GM20431 (cell line): Measurements from ENCODE around the gene RSU1.

Source experiments
- in situ Hi-C: fragments of 300-500 bp; cut with MseI, MboI; formaldehyde crosslinking; loops from one replicate; pipeline ENCODE4 v1.15.0; 2020; ENCODE audit warnings: low sequenced_read_pairs; ENCODE audit not compliant: unreplicated experiment

RSU1 gene

DNA sequence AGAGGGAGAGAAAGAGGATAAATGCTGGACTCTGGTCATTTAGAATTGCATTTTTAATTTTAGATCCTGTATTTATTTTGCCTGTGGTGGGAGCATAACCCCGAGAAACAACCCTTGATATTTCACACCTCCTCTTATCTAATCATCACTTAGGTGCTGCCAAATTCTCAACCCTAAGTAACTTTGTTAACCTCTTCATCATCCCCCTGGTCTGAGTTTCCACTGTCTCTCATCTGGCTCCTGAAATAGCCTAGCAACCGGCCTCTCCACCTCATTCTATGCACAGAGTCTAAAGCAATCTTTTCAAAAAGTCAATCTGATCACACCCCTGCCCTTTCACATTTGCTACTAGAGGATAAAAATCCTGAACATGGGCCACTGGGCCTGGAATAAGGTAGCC, 177.1 kb downstream of the RSU1 start:
- in situ Hi-C loops: no loop called here

DNA sequence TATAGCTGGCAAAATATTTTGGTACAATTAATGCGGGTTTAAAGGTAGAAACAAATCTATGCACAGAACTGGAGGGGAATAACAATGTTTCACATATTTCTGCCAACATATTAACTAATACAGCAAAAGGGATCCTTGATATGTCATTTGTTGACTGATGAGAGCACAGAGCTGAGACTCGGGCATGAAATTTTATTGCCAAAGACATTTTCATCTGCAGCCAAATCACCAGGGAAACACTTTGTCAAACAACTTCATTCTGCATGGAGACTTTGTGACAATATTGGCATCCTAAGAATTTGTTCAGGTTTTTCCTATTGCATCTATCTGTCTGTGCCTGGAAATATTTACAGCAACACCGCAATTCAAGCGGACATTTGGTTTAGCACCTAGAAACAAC, 177.8 kb downstream of the RSU1 start:
- in situ Hi-C loops: no loop called here

DNA sequence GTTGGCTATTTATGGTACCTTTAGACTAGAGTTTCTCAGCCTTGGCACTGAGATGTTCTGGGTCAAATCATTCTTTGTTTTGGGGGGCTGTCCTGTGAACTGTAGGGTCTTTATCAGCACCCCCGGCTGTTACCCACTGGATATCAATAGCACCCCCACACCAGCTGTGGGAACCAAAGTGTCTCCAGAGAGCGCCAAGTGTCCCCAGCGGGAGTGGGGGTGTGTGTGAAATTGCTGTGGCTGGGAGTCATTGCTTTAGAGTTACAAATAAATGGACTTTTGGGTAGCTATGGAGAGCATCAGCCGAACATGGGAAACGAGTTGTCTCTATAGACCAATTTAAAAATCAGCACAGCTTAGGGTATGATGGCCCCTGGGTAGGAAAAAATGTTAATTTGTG, 184.2 kb downstream of the RSU1 start:
- in situ Hi-C loops: no loop called here

DNA sequence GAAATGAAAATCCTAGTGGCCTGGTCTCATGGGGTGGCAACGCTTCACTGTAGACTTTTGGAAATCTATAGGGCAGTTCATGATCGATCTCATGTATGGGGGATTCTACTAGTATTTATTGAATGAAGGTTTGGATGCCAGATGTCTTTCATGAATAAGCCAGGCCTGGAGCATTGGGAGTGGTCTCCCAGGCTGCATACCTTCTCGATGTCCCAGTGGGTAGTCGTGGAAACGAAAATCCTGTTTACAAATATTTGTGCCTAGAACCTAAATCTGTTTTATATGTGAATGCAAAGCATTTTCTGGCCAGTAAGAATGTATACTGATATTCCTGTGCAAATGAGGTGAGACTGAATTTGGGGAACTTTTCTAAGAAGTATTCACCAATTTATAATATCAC, 190.5 kb downstream of the RSU1 start:
- in situ Hi-C loops: no loop called here

DNA sequence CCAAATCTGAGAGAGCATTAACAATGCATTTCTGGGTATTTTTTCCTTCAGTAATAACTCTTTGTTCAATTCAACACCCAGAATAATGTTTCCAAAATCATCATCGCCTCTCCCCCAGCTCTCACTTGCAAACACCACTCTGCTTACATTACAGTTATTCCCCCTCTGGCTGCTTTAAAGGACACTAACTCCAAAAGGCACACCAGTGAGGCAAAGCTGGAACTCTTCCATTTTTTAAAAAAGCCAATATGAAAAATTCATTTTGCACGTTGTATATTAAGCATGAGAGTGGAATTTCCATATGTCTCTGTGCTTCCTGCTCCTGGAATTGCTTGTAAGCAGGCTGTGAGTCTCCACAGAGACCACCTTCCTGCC, 204.3 kb downstream of the RSU1 start:
- in situ Hi-C loops: no loop called here

DNA sequence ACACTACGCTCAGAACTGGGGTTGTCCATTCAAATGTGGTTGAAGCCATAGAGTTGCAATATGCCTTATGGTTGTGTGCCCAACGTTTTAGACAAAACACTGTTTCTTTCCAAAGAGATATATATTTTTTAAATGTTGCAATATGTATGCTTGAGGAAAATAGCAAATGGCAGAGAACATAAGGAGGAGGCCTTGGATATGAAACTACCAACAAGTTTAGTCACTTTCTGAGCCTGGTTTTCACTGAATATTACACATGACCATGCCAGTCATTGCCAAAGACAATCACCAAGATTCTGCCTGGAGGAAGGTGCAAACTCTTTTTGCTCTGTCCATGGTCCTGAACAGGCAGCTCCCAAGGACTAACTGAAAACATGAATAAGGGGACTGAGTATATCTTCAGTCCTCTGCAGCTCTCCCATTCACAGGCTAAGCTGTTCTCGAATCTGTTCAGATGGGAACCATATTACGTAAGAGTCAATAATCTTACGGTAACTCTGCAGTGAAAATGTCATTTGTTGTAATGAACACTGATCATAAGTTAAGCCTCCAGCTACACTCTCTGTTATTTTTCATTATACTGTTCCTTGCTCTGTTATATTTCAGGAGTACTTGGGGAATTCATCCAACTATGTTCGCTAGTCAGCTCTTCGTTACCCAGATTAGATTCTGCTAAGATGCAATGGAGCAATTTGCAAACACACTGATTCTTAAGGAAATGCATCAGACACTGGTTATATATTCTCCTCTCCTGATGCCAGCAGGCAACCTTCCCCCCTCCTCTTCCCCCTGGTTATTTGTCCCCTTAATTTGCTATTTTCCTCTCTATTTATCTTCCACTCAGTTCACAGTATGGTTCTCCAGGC, 204.9 kb downstream of the RSU1 start:
- in situ Hi-C loops: no loop called here

DNA sequence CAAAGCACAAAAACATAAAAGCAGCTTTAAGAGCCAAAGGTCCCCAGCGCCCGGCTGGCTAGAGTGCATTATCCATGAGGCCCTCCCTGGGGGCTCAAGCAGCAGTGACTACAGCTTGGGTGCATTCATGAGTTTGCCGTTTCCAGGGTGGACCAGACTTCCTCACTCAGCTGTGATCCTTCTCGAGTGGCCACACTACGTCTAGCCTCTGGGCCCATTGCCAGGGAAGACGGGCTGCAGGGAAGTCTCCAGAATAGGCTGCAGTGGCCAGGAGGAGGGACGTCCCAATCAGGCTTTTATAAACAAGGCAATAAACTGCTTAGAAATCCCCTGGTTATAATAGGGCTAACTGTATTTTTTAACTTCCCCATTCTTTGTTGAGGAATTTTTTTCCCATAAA, 206.2 kb downstream of the RSU1 start:
- in situ Hi-C loops: no loop called here

DNA sequence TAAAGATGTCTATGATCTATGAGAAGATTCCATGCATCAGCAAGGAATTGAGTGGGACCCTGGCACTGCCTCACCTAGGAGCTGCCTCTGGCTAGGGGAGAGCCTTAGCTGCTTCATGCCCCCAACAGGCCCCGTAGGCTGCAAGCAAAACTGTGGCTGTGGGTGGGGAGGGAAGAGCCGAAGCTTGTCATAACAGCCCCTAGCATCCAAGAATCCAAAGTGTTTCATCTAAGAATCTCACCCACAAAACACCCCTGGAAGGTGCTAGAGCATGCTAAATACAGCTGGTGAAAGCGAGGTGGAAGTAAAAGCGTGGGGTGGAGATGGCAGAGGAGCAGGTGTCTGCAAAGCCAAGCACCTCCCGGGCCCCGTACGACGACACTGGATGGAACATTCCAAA, 208.0 kb downstream of the RSU1 start:
- in situ Hi-C loops: no loop called here

DNA sequence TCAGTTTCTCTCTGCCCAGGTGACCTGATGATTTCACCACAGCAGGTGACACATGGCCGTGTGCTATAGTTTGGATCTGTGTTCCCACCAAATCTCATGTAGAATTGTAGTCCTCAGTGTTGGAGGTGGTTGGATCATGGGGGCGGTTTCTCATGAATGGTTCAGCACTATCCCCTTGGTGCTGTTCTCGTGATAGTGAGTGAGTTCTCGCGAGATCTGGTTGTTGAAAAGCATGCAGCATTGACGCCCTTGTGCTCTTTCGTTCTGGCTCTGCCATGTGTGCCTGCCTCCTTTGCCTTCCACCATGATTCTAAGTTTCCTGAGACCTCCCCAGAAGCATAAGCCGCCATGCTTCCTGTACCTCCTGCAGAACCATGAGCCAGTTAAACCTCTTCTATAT, 210.3 kb downstream of the RSU1 start:
- in situ Hi-C loops: no loop called here

DNA sequence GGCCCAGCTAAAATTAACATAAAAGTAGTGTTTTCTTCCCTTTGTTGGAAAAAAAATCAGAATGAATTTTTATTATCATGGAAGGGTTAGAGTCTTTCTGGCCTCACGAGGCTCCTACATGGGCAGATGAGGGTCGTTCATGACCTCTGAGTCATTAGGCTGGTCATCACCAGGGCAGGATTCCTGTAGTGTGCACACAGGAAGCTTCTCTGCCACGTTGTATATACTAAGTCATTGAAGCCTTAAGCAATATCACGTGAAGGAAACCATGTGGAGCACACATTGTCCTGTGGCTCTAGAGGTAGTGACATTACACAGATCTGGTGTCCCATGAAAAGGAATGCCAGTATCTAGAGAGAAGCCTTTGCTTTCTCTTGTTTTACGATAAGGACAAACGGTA, 210.8 kb downstream of the RSU1 start:
- in situ Hi-C loops: no loop called here

DNA sequence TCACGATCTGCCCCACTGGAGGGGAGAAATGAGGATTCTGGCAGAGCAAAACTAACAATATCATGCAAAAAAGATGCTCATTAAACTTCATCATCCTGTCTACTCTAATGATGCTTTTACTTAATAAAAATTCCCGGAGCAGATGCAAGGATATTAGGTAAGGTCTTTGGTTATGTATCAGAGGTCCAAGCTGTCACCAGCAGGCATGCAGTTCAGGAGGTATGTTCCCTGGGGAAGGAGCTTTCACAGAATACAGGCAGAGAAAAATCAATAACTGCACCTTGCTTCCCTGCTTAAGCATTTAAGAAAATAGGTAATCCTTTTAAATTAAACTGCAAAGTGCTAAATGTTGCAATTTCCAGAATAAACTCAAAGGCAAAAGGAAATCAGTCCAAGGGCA, 213.9 kb downstream of the RSU1 start:
- in situ Hi-C loops: no loop called here

DNA sequence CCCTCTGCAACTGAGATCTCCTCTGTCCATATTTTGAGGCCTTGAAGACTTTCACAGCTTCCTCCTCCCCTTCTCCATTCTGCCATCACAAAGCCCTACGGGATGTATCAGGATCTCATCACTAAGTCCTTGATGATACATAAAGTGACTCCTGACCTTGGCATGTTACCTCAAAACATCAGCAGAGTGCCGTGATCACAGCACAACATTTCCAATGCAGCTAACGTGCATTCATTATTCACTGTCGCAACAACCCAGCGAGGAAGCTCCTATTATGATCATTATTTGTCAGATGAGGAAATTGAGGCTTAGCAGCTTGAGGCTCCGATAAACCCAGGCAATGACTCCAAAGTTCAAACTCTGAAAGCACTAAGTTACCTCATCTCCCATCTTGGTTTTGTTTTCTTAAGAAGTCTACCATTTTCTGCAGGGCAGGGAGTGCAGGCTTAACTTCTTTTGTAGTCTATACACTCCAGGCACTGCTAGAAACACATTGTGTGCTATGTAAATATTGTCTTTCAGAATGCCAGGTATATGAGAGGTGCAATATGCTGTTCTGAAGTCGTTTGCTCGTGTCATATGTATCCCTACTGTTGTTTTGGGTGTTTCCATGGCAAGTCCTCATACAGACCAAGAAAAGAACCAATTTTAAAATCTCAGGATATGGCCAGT, 215.0 kb downstream of the RSU1 start:
- in situ Hi-C loops: no loop called here

DNA sequence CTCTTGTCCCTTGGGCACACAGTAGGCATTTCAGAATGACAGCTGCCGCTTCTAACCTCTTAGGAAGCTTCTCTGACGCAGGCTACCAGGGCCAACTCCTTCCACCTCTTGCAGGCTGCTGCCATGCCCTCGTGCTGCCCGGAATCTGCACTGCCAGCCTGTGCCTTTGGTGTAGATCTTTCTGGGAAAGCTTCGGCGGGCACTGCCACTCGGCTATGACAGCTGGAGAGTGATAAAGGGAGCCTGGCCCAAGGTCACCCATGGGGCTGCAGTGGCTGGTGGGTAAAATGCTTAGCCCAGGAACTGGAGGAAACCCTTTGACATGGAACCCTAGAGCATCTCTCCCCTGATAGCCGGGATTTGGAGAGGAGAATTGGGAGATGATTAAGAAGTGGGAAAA, 217.6 kb downstream of the RSU1 start:
- in situ Hi-C loops: no loop called here

DNA sequence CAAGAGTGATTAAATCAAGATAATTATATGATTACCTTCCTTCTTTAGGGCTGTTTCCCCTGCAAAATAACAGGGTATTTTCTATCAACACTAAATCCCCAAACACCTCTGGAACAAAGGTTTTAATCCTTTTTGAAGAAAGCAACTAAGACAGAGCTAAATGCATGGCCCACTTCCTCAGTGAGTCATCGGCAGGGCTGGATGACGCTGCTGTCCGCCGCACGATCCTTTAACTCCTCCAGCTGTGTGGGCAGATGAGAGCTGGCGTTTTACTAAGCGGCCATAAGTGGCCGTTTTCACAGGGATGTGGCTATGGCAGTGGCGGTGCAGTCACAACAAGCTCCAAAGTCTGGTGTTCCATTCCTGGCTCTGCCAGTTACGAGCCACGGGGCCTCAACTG, 219.6 kb downstream of the RSU1 start:
- in situ Hi-C loops: no loop called here

DNA sequence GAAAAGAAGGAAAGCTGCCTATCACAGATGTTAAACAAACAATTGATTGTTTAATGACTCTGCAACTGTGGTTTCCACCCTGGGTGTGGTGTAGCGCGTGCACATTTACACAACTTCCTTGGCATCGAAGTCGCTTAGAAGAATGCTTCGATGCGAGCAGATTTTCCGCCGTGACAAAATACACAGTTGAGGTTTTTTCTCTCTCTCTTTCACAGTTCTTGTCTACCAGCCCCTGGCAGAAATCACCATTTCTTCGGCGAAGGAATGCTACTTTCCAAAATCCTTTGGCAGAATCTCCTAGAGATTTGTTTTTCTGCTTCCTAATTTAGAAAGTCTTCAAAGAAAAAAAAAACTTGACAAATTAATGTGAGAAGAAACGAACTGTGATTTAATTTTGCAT, 224.8 kb downstream of the RSU1 start:
- in situ Hi-C loops: no loop called here

DNA sequence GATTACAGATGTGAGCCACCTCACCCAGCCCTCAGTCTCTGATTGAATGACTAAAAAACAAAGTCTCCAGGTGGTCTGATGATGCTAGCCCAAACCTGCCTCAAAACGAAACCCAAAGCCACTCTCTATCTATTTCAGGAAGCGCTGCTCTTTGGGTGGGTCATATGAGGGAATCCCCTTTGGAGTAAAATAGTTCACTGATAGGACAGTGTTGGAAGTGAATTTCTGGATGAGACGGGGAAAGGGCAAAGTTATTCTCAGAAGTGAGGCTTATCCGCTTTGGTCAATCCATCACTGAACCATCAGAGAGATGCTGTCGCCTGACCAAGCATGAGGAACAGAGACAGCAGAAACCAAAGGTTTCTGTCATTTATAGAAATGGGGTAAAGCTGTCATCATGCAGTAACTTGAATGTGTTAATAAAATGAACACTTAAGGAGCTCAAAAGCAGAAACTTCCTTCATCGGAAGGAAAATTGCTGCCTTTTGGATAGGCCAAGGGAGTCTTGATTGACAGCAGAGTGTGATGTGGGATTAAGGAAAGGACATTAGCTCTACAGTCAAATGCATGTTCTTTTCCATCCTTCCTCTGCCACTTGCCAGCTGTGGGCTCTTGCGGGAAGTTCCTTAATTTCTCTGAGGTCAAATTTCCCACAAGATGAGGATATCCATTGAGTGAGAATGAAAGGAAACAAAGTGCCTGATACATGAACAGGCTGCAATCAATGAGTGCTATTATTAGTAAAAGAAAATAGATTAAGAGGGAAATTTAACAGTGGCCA, 230.7 kb downstream of the RSU1 start:
- in situ Hi-C loops: no loop called here

DNA sequence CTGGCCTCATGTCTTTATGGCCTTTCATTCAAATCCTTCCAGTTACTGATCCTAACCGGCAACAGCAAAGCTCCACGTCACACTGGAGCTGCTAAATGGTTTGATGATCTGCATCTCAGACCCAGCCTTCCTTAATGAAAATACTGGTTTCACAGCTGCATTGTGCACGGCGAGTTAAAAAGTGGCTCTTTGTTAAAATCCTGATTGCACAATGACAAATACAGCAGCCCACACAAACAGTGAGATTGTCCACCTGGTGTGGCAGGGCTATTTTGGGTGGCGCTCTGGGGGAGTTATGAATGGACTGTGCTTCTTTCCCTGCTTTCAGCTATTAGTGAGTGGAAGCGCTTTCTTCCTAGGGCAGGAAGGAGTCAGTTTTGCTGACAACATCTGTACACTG, 232.1 kb downstream of the RSU1 start:
- in situ Hi-C loops: no loop called here

DNA sequence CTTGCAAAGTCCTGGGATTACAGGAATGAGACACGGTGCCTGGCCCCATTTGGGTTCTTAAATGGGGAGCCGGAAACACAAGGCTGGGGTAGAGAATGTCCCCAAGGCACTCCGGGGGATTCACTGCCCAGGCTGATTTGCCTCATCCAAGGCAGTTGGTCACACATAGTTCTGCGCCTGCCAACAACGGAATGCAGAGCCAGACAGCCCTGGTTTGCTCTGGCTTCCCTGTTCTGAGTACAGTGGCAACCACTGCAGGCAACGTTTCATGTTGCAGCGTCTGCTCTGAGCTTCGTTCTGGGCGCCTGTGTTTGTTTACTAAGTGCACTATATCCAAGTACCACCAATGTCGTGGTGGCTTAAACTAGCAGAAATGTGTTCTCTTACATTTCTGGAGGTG, 233.8 kb downstream of the RSU1 start:
- in situ Hi-C loops: no loop called here

DNA sequence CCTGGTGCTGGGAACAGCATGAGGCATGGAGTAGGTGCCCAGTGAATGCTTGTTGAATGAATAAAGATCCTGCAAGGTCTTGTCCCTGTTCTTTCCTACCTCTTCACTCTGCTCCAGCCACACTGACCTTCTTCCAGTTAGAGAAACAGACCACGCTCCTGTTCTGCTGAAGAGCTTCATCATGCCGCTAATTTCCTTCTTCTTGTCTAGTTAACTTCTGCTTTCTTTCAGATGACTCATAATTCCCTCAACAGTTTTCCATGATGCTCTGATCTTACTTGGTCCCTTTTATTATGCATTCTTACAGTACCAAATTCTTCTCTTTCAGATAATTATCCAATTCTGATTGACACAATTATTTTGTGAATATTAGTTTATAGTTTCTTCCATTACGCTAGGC, 236.0 kb downstream of the RSU1 start:
- in situ Hi-C loops: no loop called here

DNA sequence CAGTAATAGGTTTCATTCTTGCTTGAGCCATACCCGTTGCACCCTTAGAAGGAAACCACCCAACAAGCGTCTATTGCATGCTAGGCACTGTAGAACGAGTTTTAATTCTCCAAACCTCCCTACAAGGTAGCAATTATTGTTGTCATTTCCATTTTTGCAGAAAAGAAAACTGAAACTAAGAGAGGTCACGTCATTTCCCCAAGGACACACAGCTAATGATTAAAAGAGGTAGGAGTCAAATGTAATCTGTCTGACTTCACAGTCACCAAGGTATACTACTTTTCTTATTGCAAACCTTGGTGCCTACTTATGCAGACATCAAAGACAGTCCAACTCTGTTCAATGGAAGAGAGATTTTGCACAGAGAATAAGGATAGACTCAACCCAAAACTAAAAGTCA, 246.5 kb downstream of the RSU1 start:
- in situ Hi-C loops: no loop called here

DNA sequence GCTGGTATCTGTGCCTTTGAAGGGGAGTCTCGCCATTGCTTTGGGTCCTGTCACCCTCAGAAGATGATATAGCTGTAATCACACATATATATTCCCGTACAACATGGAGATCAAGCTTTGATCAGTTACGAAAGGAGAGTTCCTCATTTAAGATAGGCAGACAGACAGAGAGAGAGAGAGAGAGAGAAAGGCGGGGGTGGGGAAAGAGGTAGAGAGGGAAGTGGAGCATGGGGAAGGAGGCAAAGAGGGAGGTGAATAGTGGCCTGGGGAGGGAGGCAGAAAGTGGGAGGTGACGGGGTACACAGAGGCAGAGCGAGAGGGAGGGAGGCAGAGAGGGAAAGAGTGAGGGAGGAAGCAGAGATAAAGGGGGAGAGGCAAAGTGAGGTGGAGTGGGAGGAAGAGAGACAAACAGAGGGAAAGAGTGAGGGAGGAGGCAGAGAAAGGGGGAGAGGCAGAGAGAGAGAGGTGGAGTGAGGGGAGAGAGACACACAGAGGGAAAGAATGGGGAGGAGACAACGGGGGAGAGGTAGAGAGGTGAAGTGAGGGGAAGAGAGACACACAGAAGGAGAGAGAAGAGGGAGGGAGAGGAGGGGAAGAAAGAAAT, 250.9 kb downstream of the RSU1 start:
- in situ Hi-C loops: no loop called here
